ENCODE results near the gene UTP20. TPM values are rescaled to one million over a fixed set of nuclear protein-coding genes. Genes with fewer than 3 reads are reported as not detected.
"Not testable (repeated sequence)": the region's sequence is repeated elsewhere in the genome, so short reads cannot be mapped to it uniquely, and the experiment has no call there.

UTP20 gene
- total RNA-seq, 6 donors from 2014 or later, result 7.1 to 17.0 (median 11.4) TPM

GRCh38 chr12:101407436-101408345 is 127.8 kb downstream of the UTP20 start, which contains the start of gene ARL1:
Gene ARL1 (minus strand): TSS chr12:101407772. CDS start chr12:101407645, 127 bp downstream.
- ATAC-seq (ENCODE audit: low FRiP score in 2 of 2), result peak; percentile 95 to 98
- peaks cover 15 to 26% (median 19%) of the 10 kb centered on the region in 4 donors for H3K4me1 ChIP-seq
- no peaks in the 10 kb centered on the region for H3K9me3 ChIP-seq
- peak within 1 kb of the TSS; percentile 89 to 94 (median 91) for H3K27ac ChIP-seq
- H3K36me3 ChIP-seq, result peaks cover 0 to 6% (median 0%) of the 10 kb centered on the region in 4 donors
- H3K27me3 ChIP-seq, result no peaks in the 10 kb centered on the region
- TF ChIP-seq POLR2A (IDR thresholded peaks at IDR 0.05) (peak in 3 of 4 donors; percentile 12 to 68 (median 28)), POLR2AphosphoS5 (IDR thresholded peaks at IDR 0.05) (peak in 1 of 2 donors; percentile 69)
- TF ChIP-seq, protein P1, sequence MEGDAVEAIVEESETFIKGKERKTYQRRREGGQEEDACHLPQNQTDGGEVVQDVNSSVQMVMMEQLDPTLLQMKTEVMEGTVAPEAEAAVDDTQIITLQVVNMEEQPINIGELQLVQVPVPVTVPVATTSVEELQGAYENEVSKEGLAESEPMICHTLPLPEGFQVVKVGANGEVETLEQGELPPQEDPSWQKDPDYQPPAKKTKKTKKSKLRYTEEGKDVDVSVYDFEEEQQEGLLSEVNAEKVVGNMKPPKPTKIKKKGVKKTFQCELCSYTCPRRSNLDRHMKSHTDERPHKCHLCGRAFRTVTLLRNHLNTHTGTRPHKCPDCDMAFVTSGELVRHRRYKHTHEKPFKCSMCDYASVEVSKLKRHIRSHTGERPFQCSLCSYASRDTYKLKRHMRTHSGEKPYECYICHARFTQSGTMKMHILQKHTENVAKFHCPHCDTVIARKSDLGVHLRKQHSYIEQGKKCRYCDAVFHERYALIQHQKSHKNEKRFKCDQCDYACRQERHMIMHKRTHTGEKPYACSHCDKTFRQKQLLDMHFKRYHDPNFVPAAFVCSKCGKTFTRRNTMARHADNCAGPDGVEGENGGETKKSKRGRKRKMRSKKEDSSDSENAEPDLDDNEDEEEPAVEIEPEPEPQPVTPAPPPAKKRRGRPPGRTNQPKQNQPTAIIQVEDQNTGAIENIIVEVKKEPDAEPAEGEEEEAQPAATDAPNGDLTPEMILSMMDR (IDR thresholded peaks at IDR 0.05), result no peak
- WGBS, 2 donors, result 0% methylated on average over 57 to 59 of the region's 71 CpGs
- peak; percentile 86 to 96 for DNase-seq
- peak within 1 kb of the TSS; percentile 72 to 81 (median 80) for H3K4me3 ChIP-seq

- H3K9me3 ChIP-seq; DNase-seq; H3K36me3 ChIP-seq; H3K27me3 ChIP-seq; H3K27ac ChIP-seq; H3K4me3 ChIP-seq; ATAC-seq (ENCODE audit: low FRiP score in 2 of 2): not testable (repeated sequence)
- WGBS, 2 donors, result 83 to 92% methylated on average over 8 of the region's 8 CpGs
- peaks cover 15 to 26% (median 19%) of the 10 kb centered on the region in 4 donors for H3K4me1 ChIP-seq
These were observed 130.3 kb downstream of the UTP20 start for GRCh38 chr12:101410169-101410568.

DNA sequence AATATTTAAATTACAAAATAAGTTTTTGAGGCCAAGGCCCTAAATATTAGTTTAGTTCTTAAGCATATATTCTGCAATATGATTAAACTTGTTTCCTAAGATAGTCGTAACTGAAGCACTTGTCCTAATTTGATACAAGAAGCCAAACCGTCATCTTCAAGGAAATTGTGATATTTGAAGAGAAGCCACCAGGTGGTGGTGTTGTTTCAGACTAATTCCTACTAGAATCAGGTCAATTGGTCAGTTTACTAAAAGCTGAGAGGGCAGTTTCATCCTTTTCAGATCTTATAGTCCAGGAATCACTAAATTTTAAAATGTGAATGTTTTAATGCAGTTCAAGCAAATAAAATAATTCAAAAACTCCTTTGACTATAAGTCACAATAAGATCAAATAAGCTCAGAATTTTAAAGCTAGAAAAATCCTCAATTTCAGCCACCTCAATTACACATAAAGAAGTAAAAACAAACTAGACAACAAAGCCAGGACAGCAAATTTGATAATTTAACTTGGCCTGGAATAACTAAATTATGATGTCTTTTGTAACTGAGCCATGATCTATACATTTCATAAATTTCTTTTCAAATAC is 134.7 kb downstream of the UTP20 start:
- peak in 1 of 2 donors; percentile 73 for ATAC-seq (ENCODE audit: low FRiP score in 2 of 2)
- TF ChIP-seq EP300 (IDR thresholded peaks at IDR 0.05), result no peak
- no peak for TF ChIP-seq POLR2A (IDR thresholded peaks at IDR 0.05)
- TF ChIP-seq POLR2AphosphoS5 (IDR thresholded peaks at IDR 0.05), result no peak
- TF ChIP-seq, protein P1 (IDR thresholded peaks at IDR 0.05), result peak in 5 of 6 experiments; percentile 47 to 66 (median 60)
- no peaks in the 10 kb centered on the region for H3K27me3 ChIP-seq
- H3K36me3 ChIP-seq, result no peaks in the 10 kb centered on the region
- H3K4me1 ChIP-seq, result no peaks in the 10 kb centered on the region
- no peak for DNase-seq
- 3% methylated on average over 2 of the region's 2 CpGs for WGBS, 2 donors
- H3K4me3 ChIP-seq, result no peak overlapping the region
- no peaks in the 10 kb centered on the region for H3K9me3 ChIP-seq
- no peak overlapping the region for H3K27ac ChIP-seq

DNA sequence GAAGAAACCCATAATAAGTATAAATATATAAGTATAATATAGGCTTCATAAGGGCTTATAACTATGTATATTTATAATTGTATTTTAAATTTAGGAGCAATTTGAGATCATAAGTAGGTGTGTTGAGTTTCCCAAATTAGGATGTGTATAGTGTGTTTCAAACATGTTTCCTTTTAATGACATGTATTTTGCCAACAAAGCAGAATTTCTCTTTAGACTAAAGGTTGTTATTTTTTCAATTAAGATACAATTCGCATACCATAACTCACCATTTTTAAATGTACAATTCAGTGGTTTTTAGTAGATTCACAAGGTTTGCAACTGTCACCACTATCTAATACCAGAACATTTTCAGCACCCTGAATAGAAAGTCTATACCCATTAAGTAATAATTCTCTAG is 135.3 kb downstream of the UTP20 start:
- no peak for TF ChIP-seq POLR2A (IDR thresholded peaks at IDR 0.05)
- no peaks in the 10 kb centered on the region for H3K4me1 ChIP-seq
- ATAC-seq (ENCODE audit: low FRiP score in 2 of 2) (no peak), DNase-seq (no peak)
- H3K27ac ChIP-seq, result no peak overlapping the region
- H3K27me3 ChIP-seq, result no peaks in the 10 kb centered on the region
- H3K9me3 ChIP-seq, result no peaks in the 10 kb centered on the region
- WGBS, 2 donors, result 93 to 100% methylated on average over 1 of the region's 1 CpG
- H3K36me3 ChIP-seq, result no peaks in the 10 kb centered on the region
- H3K4me3 ChIP-seq, result no peak overlapping the region

- H3K36me3 ChIP-seq; DNase-seq; H3K4me1 ChIP-seq; ATAC-seq (ENCODE audit: low FRiP score in 2 of 2); H3K9me3 ChIP-seq; H3K4me3 ChIP-seq; H3K27ac ChIP-seq; H3K27me3 ChIP-seq: not testable (repeated sequence)
- WGBS, 2 donors, result 85 to 97% methylated on average over 4 of the region's 4 CpGs
These were observed 142.2 kb downstream of the UTP20 start for GRCh38 chr12:101422066-101422465.

- no peak for ATAC-seq (ENCODE audit: low FRiP score in 2 of 2)
- no peaks in the 10 kb centered on the region for H3K36me3 ChIP-seq
- no peak for DNase-seq
- H3K27me3 ChIP-seq, result no peaks in the 10 kb centered on the region
- 50 to 88% methylated on average over 2 of the region's 2 CpGs for WGBS, 2 donors
- H3K9me3 ChIP-seq, result no peaks in the 10 kb centered on the region
- no peaks in the 10 kb centered on the region for H3K4me1 ChIP-seq
- no peak for TF ChIP-seq POLR2AphosphoS5 (IDR thresholded peaks at IDR 0.05)
- no peak for TF ChIP-seq EP300 (IDR thresholded peaks at IDR 0.05)
- TF ChIP-seq, protein P1 (IDR thresholded peaks at IDR 0.05), result no peak
- TF ChIP-seq POLR2A (IDR thresholded peaks at IDR 0.05), result no peak
- H3K27ac ChIP-seq, result no peak overlapping the region
- H3K4me3 ChIP-seq, result no peak overlapping the region
These were observed 144.7 kb downstream of the UTP20 start for GRCh38 chr12:101424620-101425019.
